ENCODE measurements around the gene SNAPIN. TPM values are rescaled to one million over a fixed set of nuclear protein-coding genes. Genes with fewer than 3 reads are reported as not detected.

The SNAPIN gene, protein sequence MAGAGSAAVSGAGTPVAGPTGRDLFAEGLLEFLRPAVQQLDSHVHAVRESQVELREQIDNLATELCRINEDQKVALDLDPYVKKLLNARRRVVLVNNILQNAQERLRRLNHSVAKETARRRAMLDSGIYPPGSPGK
- total RNA-seq (2022; extraction: Qiagen RNA extraction): 57.2 to 64.5 TPM (median 57.6 TPM) in 5 replicates

GRCh38 chr1:153658400-153659174 is at the start of gene SNAPIN:
Gene SNAPIN, plus strand, starts transcription at chr1:153658703. Its CDS starts 41 bp downstream, at chr1:153658744.

GRCh38 chr1:153612755-153613331 is 45.7 kb upstream of the SNAPIN start, which contains the start of gene S100A16:
Gene S100A16, minus strand, starts transcription at chr1:153613137. Its CDS starts 4,986 bp downstream, at chr1:153608151.

GRCh38 chr1:153616144-153616916 is 42.2 kb upstream of the SNAPIN start, which contains the start of gene S100A14:
Gene S100A14, minus strand, starts transcription at chr1:153616325. Its CDS starts 467 bp downstream, at chr1:153615858.

GRCh38 chr1:153626904-153627714 is 31.4 kb upstream of the SNAPIN start, which contains the start of gene S100A13:
Gene S100A13, minus strand, starts transcription at chr1:153627505. Its CDS starts 1,033 bp downstream, at chr1:153626472.

GRCh38 chr1:153627715-153628626 is 30.5 kb upstream of the SNAPIN start, which contains the start of gene S100A1:
Gene S100A1, plus strand, starts transcription at chr1:153628434. Its CDS starts 2,088 bp downstream, at chr1:153630522.

GRCh38 chr1:153633754-153634665 is 24.5 kb upstream of the SNAPIN start, which contains the start of gene CHTOP:
Gene CHTOP, plus strand, starts transcription at chr1:153634066. Its CDS starts 2,523 bp downstream, at chr1:153636589.

DNA sequence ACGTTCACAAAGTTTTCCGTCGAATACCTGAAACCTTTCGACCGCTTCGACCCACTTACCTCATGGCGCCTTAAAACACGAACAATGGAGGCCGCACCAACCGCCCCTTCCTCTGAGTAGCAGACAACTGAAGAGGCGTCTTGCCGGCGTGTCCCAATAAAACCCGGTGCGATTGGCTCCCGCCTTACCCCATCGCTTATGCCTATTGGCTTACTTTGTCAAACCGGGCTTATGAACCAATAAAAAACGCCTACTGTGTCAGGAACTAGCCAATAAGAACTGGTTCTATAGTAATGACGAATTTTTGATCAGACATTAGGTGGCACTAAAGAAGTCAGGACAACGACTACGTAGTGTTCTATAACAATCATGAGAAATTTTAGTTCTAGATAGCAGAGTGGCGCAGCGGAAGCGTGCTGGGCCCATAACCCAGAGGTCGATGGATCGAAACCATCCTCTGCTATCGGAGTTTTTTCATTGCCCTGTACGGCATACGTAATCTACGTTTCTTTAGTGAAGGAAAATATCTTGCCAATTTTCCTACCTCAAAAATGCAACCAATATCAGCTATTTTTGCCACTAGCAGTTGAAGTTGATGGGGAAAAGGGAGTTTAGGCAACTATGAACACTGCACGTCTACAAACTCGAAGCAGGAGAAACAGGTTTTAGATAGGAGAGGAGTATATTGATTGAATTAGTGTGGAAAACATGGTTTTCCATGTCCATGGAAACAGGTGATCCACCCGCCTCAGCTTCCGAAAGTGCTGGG is 12.5 kb downstream of the SNAPIN start, which contains the start of gene ILF2:
Gene ILF2, minus strand, starts transcription at position 135 of the 769 bp plus-strand sequence. Its CDS starts 71 bp downstream, at position 64.

GRCh38 chr1:153678519-153679336 is 20.2 kb downstream of the SNAPIN start, which contains the start of gene NPR1:
Gene NPR1, plus strand, starts transcription at chr1:153678688. Its CDS starts 421 bp downstream, at chr1:153679109.

Other genes starting within 250 kb of the SNAPIN start
- gene S100A7A, start 242.2 kb upstream of the SNAPIN start, total RNA-seq (2022; extraction: Qiagen RNA extraction): not detected in 5 replicates
- gene S100A7, start 198.1 kb upstream of the SNAPIN start, total RNA-seq (2022; extraction: Qiagen RNA extraction): not detected in 5 replicates
- 3,270 to 3,628 TPM (median 3,480 TPM) in 5 replicates for gene S100A6, start 122.7 kb upstream of the SNAPIN start, total RNA-seq (2022; extraction: Qiagen RNA extraction)
- 0.44 to 1.5 TPM (median 1.0 TPM) in 5 replicates for gene S100A5, start 117.8 kb upstream of the SNAPIN start, total RNA-seq (2022; extraction: Qiagen RNA extraction)
- gene S100A4, start 112.9 kb upstream of the SNAPIN start, total RNA-seq (2022; extraction: Qiagen RNA extraction): 1,612 to 1,772 TPM (median 1,681 TPM) in 5 replicates
- gene S100A3, start 109.4 kb upstream of the SNAPIN start, total RNA-seq (2022; extraction: Qiagen RNA extraction): 103 to 117 TPM (median 114 TPM) in 5 replicates
- gene S100A2, start 92.9 kb upstream of the SNAPIN start, total RNA-seq (2022; extraction: Qiagen RNA extraction): 20.2 to 30.6 TPM (median 26.9 TPM) in 5 replicates
- 481 to 560 TPM (median 517 TPM) in 5 replicates for gene S100A16, start 45.6 kb upstream of the SNAPIN start, total RNA-seq (2022; extraction: Qiagen RNA extraction)
- gene S100A14, start 42.4 kb upstream of the SNAPIN start, total RNA-seq (2022; extraction: Qiagen RNA extraction): 0.24 to 0.73 TPM (median 0.38 TPM) in 5 replicates
- gene S100A13, start 31.2 kb upstream of the SNAPIN start, total RNA-seq (2022; extraction: Qiagen RNA extraction): 169 to 188 TPM (median 172 TPM) in 5 replicates
- 0.72 to 1.2 TPM (median 0.93 TPM) in 5 replicates for gene S100A1, start 30.3 kb upstream of the SNAPIN start, total RNA-seq (2022; extraction: Qiagen RNA extraction)
- 68.7 to 84.2 TPM (median 77.0 TPM) in 5 replicates for gene CHTOP, start 24.6 kb upstream of the SNAPIN start, total RNA-seq (2022; extraction: Qiagen RNA extraction)
- 265 to 306 TPM (median 270 TPM) in 5 replicates for gene ILF2, start 12.3 kb downstream of the SNAPIN start, total RNA-seq (2022; extraction: Qiagen RNA extraction)
- 1.2 to 2.1 TPM (median 1.6 TPM) in 5 replicates for gene NPR1, start 20.0 kb downstream of the SNAPIN start, total RNA-seq (2022; extraction: Qiagen RNA extraction)
- gene INTS3, start 69.3 kb downstream of the SNAPIN start, total RNA-seq (2022; extraction: Qiagen RNA extraction): 16.0 to 19.9 TPM (median 18.2 TPM) in 5 replicates
- 0.82 to 1.8 TPM (median 1.4 TPM) in 5 replicates for gene SLC27A3, start 116.7 kb downstream of the SNAPIN start, total RNA-seq (2022; extraction: Qiagen RNA extraction)